HepG2 (cell line): ENCODE data around the gene ECSIT.

Source experiments
- CTCF ChIP-seq: sonication (generic); formaldehyde crosslinking; IDR thresholded peaks from 2 replicates; pipeline ENCODE4 v1.5.0; 2020; ENCODE audit warnings: mild to moderate bottlenecking, missing genetic modification reagents, moderate library complexity
- EP300 ChIP-seq, 3 experiments: sonication (generic) in 1 of 3; formaldehyde crosslinking in 1 of 3; IDR thresholded peaks; 2 replicates each; pipeline versions ENCODE4 v1.5.1 to v1.6.1; 2011 to 2020; ENCODE audit warnings: low read depth in 2 of 3, low read length in 2 of 3, borderline replicate concordance in 1 of 3, improper control_type of control experiment in 1 of 3, mild to moderate bottlenecking in 1 of 3, missing genetic modification reagents in 1 of 3, moderate library complexity in 1 of 3
- FOXA1 ChIP-seq, 2 experiments: fragments of 450-650 bp in 1 of 2; sonication (generic) in 1 of 2; formaldehyde crosslinking in 1 of 2; IDR thresholded peaks; 2 replicates each; pipeline versions ENCODE4 v1.4.0 to v1.6.1; 2016 to 2020; ENCODE audit warnings: missing genetic modification reagents in 1 of 2
- GLI4 ChIP-seq: sonication (generic); formaldehyde crosslinking; IDR thresholded peaks from 2 replicates; pipeline ENCODE4 v1.5.1; 2020; ENCODE audit warnings: missing genetic modification reagents, mild to moderate bottlenecking, moderate library complexity, borderline replicate concordance
- HNRNPLL ChIP-seq: fragments of 200-400 bp; formaldehyde crosslinking; IDR thresholded peaks from 2 replicates; pipeline ENCODE4 v1.6.1; 2017; ENCODE audit warnings: mild to moderate bottlenecking, low read depth, low read length; ENCODE audit not compliant: poor library complexity, severe bottlenecking
- JUNB ChIP-seq: sonication (generic); formaldehyde crosslinking; IDR thresholded peaks from 2 replicates; pipeline ENCODE4 v1.8.0; 2022; ENCODE audit warnings: missing genetic modification reagents, mild to moderate bottlenecking, borderline replicate concordance
- MAF1 ChIP-seq: sonication (generic); formaldehyde crosslinking; IDR thresholded peaks from 2 replicates; pipeline ENCODE4 v1.5.0; 2020; ENCODE audit warnings: missing genetic modification reagents, borderline replicate concordance
- NCOA2 ChIP-seq: sonication (generic); formaldehyde crosslinking; IDR thresholded peaks from 2 replicates; pipeline ENCODE4 v1.8.0; 2022; ENCODE audit warnings: inconsistent platforms
- SMC3 ChIP-seq: IDR thresholded peaks from 2 replicates; pipeline ENCODE4 v1.6.1; 2011; ENCODE audit warnings: low read length, improper control_type of control experiment
- SP1 ChIP-seq, 2 experiments: fragments of 450-650 bp in 1 of 2; sonication (generic) in 1 of 2; formaldehyde crosslinking in 1 of 2; IDR thresholded peaks; 2 replicates each; pipeline versions ENCODE4 v1.4.0 to v1.6.1; 2016 to 2020; ENCODE audit warnings: missing genetic modification reagents in 1 of 2
- TEAD3 ChIP-seq: optimal IDR thresholded peaks from 2 replicates; pipeline ENCODE3; 2016; ENCODE audit warnings: borderline replicate concordance
- U2AF1 ChIP-seq: fragments of 200-400 bp; formaldehyde crosslinking; optimal IDR thresholded peaks from 2 replicates; pipeline ENCODE3; 2017; ENCODE audit warnings: mild to moderate bottlenecking, low read depth, low read length
- TF ChIP-seq, protein P1 (sequence below): conservative IDR thresholded peaks from 2 replicates; pipeline ENCODE4 v1.6.1; 2018; ENCODE audit warnings: missing genetic modification reagents

- TF ChIP-seq HNRNPLL (no peak), GLI4 (no peak), SP1 (IDR thresholded peaks at IDR 0.05) (no peak), SP1 (CRISPR knock-in tag; IDR thresholded peaks at IDR 0.05) (no peak), TEAD3 (CRISPR knock-in tag) (no peak), NCOA2 (no peak), CTCF (CRISPR knock-in tag) (no peak), EP300 (IDR thresholded peaks at IDR 0.05; ENCODE audit: low read depth in 2 of 2, low read length in 2 of 2) (no peak), EP300 (CRISPR knock-in tag; IDR thresholded peaks at IDR 0.05; ENCODE audit: borderline replicate concordance) (no peak), U2AF1 (no peak), MAF1 (no peak), JUNB (CRISPR knock-in tag) (no peak), FOXA1 (IDR thresholded peaks at IDR 0.05) (no peak), FOXA1 (CRISPR knock-in tag; IDR thresholded peaks at IDR 0.05) (no peak), SMC3 (no peak)
- TF ChIP-seq, protein P1, sequence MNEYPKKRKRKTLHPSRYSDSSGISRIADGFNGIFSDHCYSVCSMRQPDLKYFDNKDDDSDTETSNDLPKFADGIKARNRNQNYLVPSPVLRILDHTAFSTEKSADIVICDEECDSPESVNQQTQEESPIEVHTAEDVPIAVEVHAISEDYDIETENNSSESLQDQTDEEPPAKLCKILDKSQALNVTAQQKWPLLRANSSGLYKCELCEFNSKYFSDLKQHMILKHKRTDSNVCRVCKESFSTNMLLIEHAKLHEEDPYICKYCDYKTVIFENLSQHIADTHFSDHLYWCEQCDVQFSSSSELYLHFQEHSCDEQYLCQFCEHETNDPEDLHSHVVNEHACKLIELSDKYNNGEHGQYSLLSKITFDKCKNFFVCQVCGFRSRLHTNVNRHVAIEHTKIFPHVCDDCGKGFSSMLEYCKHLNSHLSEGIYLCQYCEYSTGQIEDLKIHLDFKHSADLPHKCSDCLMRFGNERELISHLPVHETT (CRISPR knock-in tag), result no peak
Observed at GRCh38 chr19:11495885-11496284, 33.0 kb downstream of the ECSIT start.
